ENCODE measurements around the gene CFAP161.

Gene CFAP161

GRCh38 chr15:81088470-81089013, 45.5 kb upstream of the CFAP161 start:
- no peak overlapping the region for H3K4me3 ChIP-seq (replicated peaks; ENCODE audit: low read depth, low read length)
- DNase-seq (ENCODE audit: low read depth) = no peak
- TF ChIP-seq, protein P1, sequence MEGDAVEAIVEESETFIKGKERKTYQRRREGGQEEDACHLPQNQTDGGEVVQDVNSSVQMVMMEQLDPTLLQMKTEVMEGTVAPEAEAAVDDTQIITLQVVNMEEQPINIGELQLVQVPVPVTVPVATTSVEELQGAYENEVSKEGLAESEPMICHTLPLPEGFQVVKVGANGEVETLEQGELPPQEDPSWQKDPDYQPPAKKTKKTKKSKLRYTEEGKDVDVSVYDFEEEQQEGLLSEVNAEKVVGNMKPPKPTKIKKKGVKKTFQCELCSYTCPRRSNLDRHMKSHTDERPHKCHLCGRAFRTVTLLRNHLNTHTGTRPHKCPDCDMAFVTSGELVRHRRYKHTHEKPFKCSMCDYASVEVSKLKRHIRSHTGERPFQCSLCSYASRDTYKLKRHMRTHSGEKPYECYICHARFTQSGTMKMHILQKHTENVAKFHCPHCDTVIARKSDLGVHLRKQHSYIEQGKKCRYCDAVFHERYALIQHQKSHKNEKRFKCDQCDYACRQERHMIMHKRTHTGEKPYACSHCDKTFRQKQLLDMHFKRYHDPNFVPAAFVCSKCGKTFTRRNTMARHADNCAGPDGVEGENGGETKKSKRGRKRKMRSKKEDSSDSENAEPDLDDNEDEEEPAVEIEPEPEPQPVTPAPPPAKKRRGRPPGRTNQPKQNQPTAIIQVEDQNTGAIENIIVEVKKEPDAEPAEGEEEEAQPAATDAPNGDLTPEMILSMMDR (IDR thresholded peaks at IDR 0.05; ENCODE audit: low read length, missing control alignments) = no peak

DNA sequence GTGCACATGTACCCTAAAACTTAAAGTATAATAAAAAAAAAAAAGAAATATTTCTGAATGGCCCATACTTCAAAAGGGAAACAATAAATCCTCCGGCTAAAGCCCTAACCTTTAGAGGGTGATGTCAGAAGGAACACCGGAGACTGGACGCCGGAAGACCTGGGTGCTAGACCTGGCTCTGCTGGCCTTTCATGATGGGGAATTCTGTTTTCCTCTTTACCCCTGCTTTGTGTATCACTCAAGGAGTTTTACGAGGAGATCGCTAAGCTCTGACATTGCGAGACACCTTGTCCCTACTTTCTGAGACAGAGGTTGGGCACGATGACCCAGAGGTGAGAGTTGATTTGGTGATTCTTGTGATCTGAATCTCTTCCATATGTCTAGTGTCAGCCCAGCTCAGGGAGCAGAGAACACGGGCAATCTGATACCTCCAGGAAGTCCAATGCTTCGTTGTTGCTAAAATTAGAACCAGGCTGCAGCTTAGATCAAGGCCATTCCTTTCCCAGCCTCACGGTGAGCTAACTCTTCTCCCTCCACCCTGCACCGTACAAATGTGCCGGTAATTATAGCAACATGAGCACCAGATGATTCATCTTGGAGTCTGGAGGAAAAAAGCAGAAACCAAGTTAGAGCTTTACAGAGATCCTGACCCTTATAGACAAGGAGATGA, 42.0 kb upstream of the CFAP161 start:
- H3K4me3 ChIP-seq (replicated peaks; ENCODE audit: low read depth, low read length) = no peak overlapping the region
- peak; percentile 81 for DNase-seq (ENCODE audit: low read depth)
- TF ChIP-seq, protein P1 (IDR thresholded peaks at IDR 0.05; ENCODE audit: low read length, missing control alignments) = no peak

DNA sequence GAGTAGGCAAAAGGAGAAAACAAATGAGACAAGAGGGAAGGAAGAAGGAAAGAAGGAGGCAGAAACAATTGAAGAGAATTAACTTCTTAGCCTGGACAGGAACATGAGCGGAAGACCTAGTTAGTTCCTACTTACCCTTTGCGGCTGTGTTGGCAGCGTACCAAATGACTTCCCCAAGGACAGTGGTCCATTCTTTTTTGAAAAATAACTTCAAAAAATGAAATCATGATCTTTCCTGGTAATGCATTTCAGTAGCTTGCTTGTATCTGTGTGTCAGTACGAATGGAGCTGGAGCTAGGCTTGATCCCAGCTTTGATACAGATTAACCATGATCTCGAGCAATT, 41.5 kb upstream of the CFAP161 start:
- no peak for DNase-seq (ENCODE audit: low read depth)
- H3K4me3 ChIP-seq (replicated peaks; ENCODE audit: low read depth, low read length) = no peak overlapping the region
- TF ChIP-seq, protein P1 (IDR thresholded peaks at IDR 0.05; ENCODE audit: low read length, missing control alignments) = no peak

- no peak for DNase-seq (ENCODE audit: low read depth)
- TF ChIP-seq, protein P1 (IDR thresholded peaks at IDR 0.05; ENCODE audit: low read length, missing control alignments) = no peak
Measured at GRCh38 chr15:81093961-81094360, 40.1 kb upstream of the CFAP161 start.

DNA sequence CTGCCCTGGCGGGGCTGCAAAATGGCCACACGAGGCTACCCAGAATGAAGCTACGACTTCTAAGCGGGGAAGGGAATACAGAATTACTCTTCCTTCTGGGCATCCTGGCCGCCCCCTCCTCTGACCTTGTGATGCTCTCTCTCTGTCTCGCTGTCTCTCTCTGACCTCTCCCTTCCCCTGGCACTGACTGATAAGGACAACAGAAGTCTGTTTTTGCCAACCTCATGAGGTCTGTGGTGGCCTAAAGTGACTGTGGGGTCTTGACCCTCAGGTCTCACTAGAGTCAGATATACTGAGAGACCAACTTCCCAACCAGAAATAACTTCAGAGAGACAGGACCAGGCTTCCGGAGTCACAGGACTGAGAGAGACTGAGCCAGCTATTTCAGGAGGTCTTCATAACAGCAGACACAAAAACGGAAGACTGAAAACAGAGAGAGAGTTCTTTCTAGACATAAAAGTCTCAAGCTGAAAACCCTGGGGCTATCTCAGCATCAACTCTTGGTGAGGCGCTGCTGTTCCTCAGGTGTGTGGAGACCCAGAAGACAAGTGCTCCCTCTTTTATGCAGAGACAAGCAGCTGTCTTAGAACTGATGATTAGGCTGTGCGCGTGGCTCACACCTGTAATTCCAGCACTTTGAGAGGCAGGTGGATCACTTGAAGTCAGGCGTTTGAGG, 38.2 kb upstream of the CFAP161 start:
- DNase-seq (ENCODE audit: low read depth) = no peak
- no peak overlapping the region for H3K4me3 ChIP-seq (replicated peaks; ENCODE audit: low read depth, low read length)
- TF ChIP-seq, protein P1 (IDR thresholded peaks at IDR 0.05; ENCODE audit: low read length, missing control alignments) = no peak

More at GRCh38 chr15:81093961-81094360, 40.1 kb upstream of the CFAP161 start:
- H3K4me3 ChIP-seq (replicated peaks; ENCODE audit: low read depth, low read length) = no peak overlapping the region

DNA sequence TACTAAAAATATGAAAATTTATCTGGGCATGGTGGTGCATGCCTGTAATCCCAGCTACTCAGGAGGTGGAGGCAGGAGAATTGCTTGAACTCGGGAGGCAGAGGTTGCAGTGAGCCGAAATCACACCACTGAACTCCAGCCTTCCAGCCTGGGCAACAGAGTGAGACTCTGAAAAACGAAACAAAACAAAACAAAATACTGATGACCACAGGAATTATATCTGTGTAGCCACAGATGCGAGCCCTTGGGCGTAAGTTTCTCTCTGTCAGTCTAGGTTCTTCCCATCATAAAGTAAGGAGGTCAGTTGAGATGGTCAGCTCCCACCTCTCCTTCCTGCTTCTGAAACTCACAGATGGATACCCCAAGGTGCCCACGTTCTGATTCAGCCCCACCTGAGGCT, 37.7 kb upstream of the CFAP161 start:
- TF ChIP-seq, protein P1 (IDR thresholded peaks at IDR 0.05; ENCODE audit: low read length, missing control alignments) = no peak
- H3K4me3 ChIP-seq (replicated peaks; ENCODE audit: low read depth, low read length) = no peak overlapping the region
- DNase-seq (ENCODE audit: low read depth) = no peak
